H1 (cell line): ENCODE data around the gene MUC2. TPM values are rescaled to one million over a fixed set of nuclear protein-coding genes. Genes with fewer than 3 reads are reported as not detected.

ENCODE experiments used
- CTCF ChIA-PET: fragments of 300-600 bp; sonication (Branson Sonifier 250); formaldehyde crosslinking; loops from one replicate; lab custom pipeline; 2021; ENCODE audit not compliant: partially characterized antibody; lab: Charles Lee
- POLR2A ChIA-PET: fragments of 300-600 bp; sonication (Branson Sonifier 250); formaldehyde crosslinking; loops from one replicate; lab custom pipeline; 2021; ENCODE audit warnings: inconsistent platforms; ENCODE audit not compliant: partially characterized antibody; lab: Charles Lee
- DNase-seq, 2 experiments: peaks; one replicate each; pipeline versions ENCODE4 v3.0.0 to v3.0.0-alpha.2; 2010 to 2022; ENCODE audit warnings: low spot score in 2 of 2, low read depth in 1 of 2, mixed read lengths in 1 of 2
- FAIRE-seq: peaks from 2 replicates; lab custom pipeline; 2011; peaks lifted over from hg19 to GRCh38; lab: Jason Lieb, UNC
- H2AFZ ChIP-seq: 2 replicates; pipeline ENCODE4 v1.8.1; 2012; ENCODE audit warnings: low read length, inconsistent platforms
- H2AK5ac ChIP-seq: 2 replicates; pipeline ENCODE4 v1.6.1; 2013; ENCODE audit warnings: low read depth, low read length
- H2BK120ac ChIP-seq: replicated peaks from 2 replicates; pipeline ENCODE3; 2013; ENCODE audit warnings: low read depth, low read length, inconsistent platforms
- H2BK12ac ChIP-seq: 2 replicates; pipeline ENCODE4 v1.6.1; 2013; ENCODE audit warnings: low read depth, low read length
- H2BK15ac ChIP-seq: 2 replicates; pipeline ENCODE4 v1.6.1; 2013; ENCODE audit warnings: low read length
- H2BK20ac ChIP-seq: 2 replicates; pipeline ENCODE4 v1.6.1; 2013; ENCODE audit warnings: low read length
- H2BK5ac ChIP-seq: 2 replicates; pipeline ENCODE4 v1.6.1; 2013; ENCODE audit warnings: low read depth, low read length
- H3K14ac ChIP-seq: 2 replicates; pipeline ENCODE4 v1.6.1; 2013; ENCODE audit warnings: inconsistent platforms; ENCODE audit not compliant: insufficient read length
- H3K18ac ChIP-seq: 2 replicates; pipeline ENCODE4 v1.6.1; 2013; ENCODE audit warnings: low read length; ENCODE audit errors: extremely low read depth
- H3K23ac ChIP-seq: 2 replicates; pipeline ENCODE4 v1.6.1; 2013; ENCODE audit warnings: inconsistent platforms; ENCODE audit not compliant: insufficient read length
- H3K23me2 ChIP-seq: 2 replicates; pipeline ENCODE4 v1.6.1; 2013; ENCODE audit warnings: low read depth, low read length
- H3K27ac ChIP-seq: 2 replicates; pipeline ENCODE4 v1.6.1; 2011; ENCODE audit warnings: low read depth, low read length, inconsistent platforms
- H3K27me3 ChIP-seq, 4 experiments: replicated peaks in 1 of 4; 1 replicate in 1 of 4; 2 replicates in 3 of 4; pipeline versions ENCODE4 v1.6.1 to v1.8.1; 2011 to 2013; ENCODE audit warnings: low read length in 3 of 4, mild to moderate bottlenecking in 3 of 4, inconsistent platforms in 2 of 4, mixed read lengths in 2 of 4, moderate library complexity in 1 of 4; ENCODE audit not compliant: control insufficient read depth in 3 of 4, insufficient read depth in 3 of 4; ENCODE audit errors: extremely low read depth in 1 of 4
- H3K36me3 ChIP-seq, 4 experiments: 2 replicates each; pipeline versions ENCODE4 v1.6.1 to v1.8.1; 2011 to 2013; ENCODE audit warnings: mild to moderate bottlenecking in 4 of 4, low read length in 3 of 4, moderate library complexity in 2 of 4, control low read depth in 1 of 4, inconsistent platforms in 1 of 4; ENCODE audit not compliant: insufficient read depth in 4 of 4, control insufficient read depth in 2 of 4
- H3K4ac ChIP-seq: replicated peaks from 2 replicates; pipeline ENCODE3; 2013; ENCODE audit warnings: low read length, low read depth, mixed read lengths, inconsistent platforms; ENCODE audit not compliant: insufficient read length
- H3K4me1 ChIP-seq, 4 experiments: replicated peaks in 1 of 4; 1 replicate in 1 of 4; 2 replicates in 3 of 4; pipeline versions ENCODE4 v1.6.1 to v1.8.1; 2011 to 2013; ENCODE audit warnings: low read length in 3 of 4, inconsistent platforms in 2 of 4, mixed read lengths in 1 of 4; ENCODE audit not compliant: insufficient read depth in 4 of 4, control insufficient read depth in 3 of 4
- H3K4me2 ChIP-seq, 2 experiments: 2 replicates each; pipeline versions ENCODE4 v1.6.1 to v1.8.1; 2011 to 2013; ENCODE audit warnings: low read depth in 2 of 2, low read length in 2 of 2, control low read depth in 1 of 2, inconsistent platforms in 1 of 2, mild to moderate bottlenecking in 1 of 2; ENCODE audit not compliant: insufficient read depth in 1 of 2
- H3K4me3 ChIP-seq, 4 experiments: fragments of 200-600, 300-600 bp in 1 of 4; sonication (generic), shearing (Covaris generic), sonication (Bioruptor Twin) in 1 of 4; 2 replicates each; pipeline versions ENCODE4 v1.5.1 to v1.8.1; 2011 to 2016; ENCODE audit warnings: low read length in 4 of 4, low read depth in 3 of 4, control low read depth in 2 of 4, inconsistent platforms in 2 of 4, mild to moderate bottlenecking in 2 of 4, mixed read lengths in 1 of 4, moderate library complexity in 1 of 4; ENCODE audit not compliant: insufficient read depth in 2 of 4; ENCODE audit errors: extremely low read depth in 1 of 4
- H3K56ac ChIP-seq: replicated peaks from 2 replicates; pipeline ENCODE3; 2013; ENCODE audit warnings: low read depth, mild to moderate bottlenecking, mixed read lengths, low read length, inconsistent platforms; ENCODE audit not compliant: insufficient read length
- H3K79me1 ChIP-seq: 2 replicates; pipeline ENCODE4 v1.6.1; 2013; ENCODE audit warnings: low read depth, low read length, control low read depth
- H3K79me2 ChIP-seq, 2 experiments: 2 replicates each; pipeline versions ENCODE4 v1.6.1 to v1.8.1; 2012 to 2013; ENCODE audit warnings: low read length in 2 of 2, mild to moderate bottlenecking in 2 of 2, inconsistent platforms in 1 of 2; ENCODE audit not compliant: insufficient read depth in 2 of 2, control insufficient read depth in 1 of 2
- H3K9ac ChIP-seq, 4 experiments: replicated peaks in 1 of 4; 1 replicate in 1 of 4; 2 replicates in 3 of 4; pipeline versions ENCODE4 v1.6.1 to v1.8.1; 2011 to 2013; ENCODE audit warnings: low read depth in 3 of 4, low read length in 3 of 4, control low read depth in 2 of 4, mild to moderate bottlenecking in 2 of 4, moderate library complexity in 2 of 4, inconsistent platforms in 1 of 4; ENCODE audit errors: extremely low read depth in 1 of 4
- H3K9me3 ChIP-seq, 2 experiments: 2 replicates each; pipeline versions ENCODE4 v1.6.1 to v1.8.1; 2012 to 2013; ENCODE audit warnings: mild to moderate bottlenecking in 2 of 2, moderate library complexity in 2 of 2, control low read depth in 1 of 2, inconsistent platforms in 1 of 2, low read depth in 1 of 2, low read length in 1 of 2, mixed read lengths in 1 of 2; ENCODE audit not compliant: insufficient read depth in 2 of 2
- H4K20me1 ChIP-seq, 2 experiments: replicated peaks in 1 of 2; 2 replicates each; pipeline versions ENCODE3 to v1.8.1; 2011 to 2013; ENCODE audit warnings: inconsistent platforms in 2 of 2, low read length in 2 of 2, mild to moderate bottlenecking in 1 of 2; ENCODE audit not compliant: insufficient read depth in 2 of 2, control insufficient read depth in 1 of 2
- H4K5ac ChIP-seq: 2 replicates; pipeline ENCODE4 v1.6.1; 2013; ENCODE audit warnings: low read length, low read depth, mixed read lengths, inconsistent platforms; ENCODE audit not compliant: insufficient read length
- H4K8ac ChIP-seq: 2 replicates; pipeline ENCODE4 v1.8.0; 2013; ENCODE audit warnings: mild to moderate bottlenecking, moderate library complexity, low read length, inconsistent platforms; ENCODE audit not compliant: insufficient read depth; ENCODE audit errors: extremely low read depth
- H4K91ac ChIP-seq: replicated peaks from 2 replicates; pipeline ENCODE3; 2013; ENCODE audit warnings: low read length, mixed read lengths, inconsistent platforms; ENCODE audit not compliant: insufficient read length
- BRCA1 ChIP-seq: IDR thresholded peaks from 2 replicates; pipeline ENCODE4 v1.6.1; 2012; ENCODE audit warnings: low read depth, low read length, improper control_type of control experiment
- RFX5 ChIP-seq: IDR thresholded peaks from 2 replicates; pipeline ENCODE4 v1.6.1; 2011; ENCODE audit warnings: low read depth, low read length, improper control_type of control experiment, borderline replicate concordance
- RNF2 ChIP-seq: fragments of 200-900, 300-1000 bp; sonication (generic); IDR thresholded peaks from 2 replicates; pipeline ENCODE4 v1.7.1; 2016; ENCODE audit warnings: borderline replicate concordance, low read depth, mild to moderate bottlenecking, antibody characterized with exemption, low read length; ENCODE audit not compliant: poor library complexity, severe bottlenecking; ENCODE audit errors: missing control alignments
- SIN3A ChIP-seq, 2 experiments: IDR thresholded peaks in 1 of 2; conservative IDR thresholded peaks in 1 of 2; 2 replicates each; pipeline ENCODE4 v1.6.1; 2011 to 2012; ENCODE audit warnings: low read length in 2 of 2, improper control_type of control experiment in 1 of 2, low read depth in 1 of 2, mild to moderate bottlenecking in 1 of 2
- SIX5 ChIP-seq: IDR thresholded peaks from 2 replicates; pipeline ENCODE4 v1.6.1; 2011; ENCODE audit warnings: mild to moderate bottlenecking, low read depth, low read length
- ZNF274 ChIP-seq: IDR thresholded peaks from 2 replicates; pipeline ENCODE4 v1.7.0; 2012; ENCODE audit warnings: low read length, borderline replicate concordance; ENCODE audit errors: extremely low read depth
- WGBS, 2 experiments: shearing (Covaris generic) in 1 of 2; methylation state at CpG; one replicate each; pipeline versions ENCODE4 v1.1.6 to v1.1.7; 2013 to 2015; ENCODE audit warnings: low lambda C conversion rate in 2 of 2, mixed read lengths in 2 of 2, inconsistent platforms in 1 of 2, low coverage in 1 of 2, missing lambda C conversion rate in 1 of 2; ENCODE audit not compliant: insufficient replicate concordance in 2 of 2, insufficient coverage in 1 of 2, insufficient read length in 1 of 2; ENCODE audit errors: extremely low coverage in 1 of 2, missing lambda C conversion rate in 1 of 2; 5-methylcytosine and 5-hydroxymethylcytosine counted together
- polyA plus RNA-seq, 7 experiments: library from polyadenylated mRNA; depleted of rRNA in 3 of 7; stranded (reverse) in 5 of 7; unstranded in 2 of 7; fragments of >200 nt in 5 of 7; fragments of 200-250 nt in 2 of 7; gene quantifications; 1 replicate in 5 of 7; 2 replicates in 1 of 7; 4 replicates in 1 of 7; pipeline versions ENCODE4 v1.2.1 to v1.2.3, GENCODE V29; 2011 to 2013; ENCODE audit warnings: missing spikeins in 2 of 7, mixed read lengths in 2 of 7
- total RNA-seq: library from RNA; stranded (reverse); fragmentation: NEBNext Ultra II Directional; extraction: Animal tissue kit (Norgen Biotek cat#: 25700); gene quantifications from 2 replicates; pipeline ENCODE4 v1.2.1, GENCODE V29; 2021
- TF ChIP-seq, protein P1 (sequence below): IDR thresholded peaks from 2 replicates; pipeline ENCODE4 v1.6.1; 2012; ENCODE audit warnings: low read length, inconsistent platforms

MUC2 gene
- total and polyA plus RNA-seq, 2 of the 8 experiments (the other 6 are each of a cell fraction or from before 2014, with no cell fraction given) = not detected

DNA sequence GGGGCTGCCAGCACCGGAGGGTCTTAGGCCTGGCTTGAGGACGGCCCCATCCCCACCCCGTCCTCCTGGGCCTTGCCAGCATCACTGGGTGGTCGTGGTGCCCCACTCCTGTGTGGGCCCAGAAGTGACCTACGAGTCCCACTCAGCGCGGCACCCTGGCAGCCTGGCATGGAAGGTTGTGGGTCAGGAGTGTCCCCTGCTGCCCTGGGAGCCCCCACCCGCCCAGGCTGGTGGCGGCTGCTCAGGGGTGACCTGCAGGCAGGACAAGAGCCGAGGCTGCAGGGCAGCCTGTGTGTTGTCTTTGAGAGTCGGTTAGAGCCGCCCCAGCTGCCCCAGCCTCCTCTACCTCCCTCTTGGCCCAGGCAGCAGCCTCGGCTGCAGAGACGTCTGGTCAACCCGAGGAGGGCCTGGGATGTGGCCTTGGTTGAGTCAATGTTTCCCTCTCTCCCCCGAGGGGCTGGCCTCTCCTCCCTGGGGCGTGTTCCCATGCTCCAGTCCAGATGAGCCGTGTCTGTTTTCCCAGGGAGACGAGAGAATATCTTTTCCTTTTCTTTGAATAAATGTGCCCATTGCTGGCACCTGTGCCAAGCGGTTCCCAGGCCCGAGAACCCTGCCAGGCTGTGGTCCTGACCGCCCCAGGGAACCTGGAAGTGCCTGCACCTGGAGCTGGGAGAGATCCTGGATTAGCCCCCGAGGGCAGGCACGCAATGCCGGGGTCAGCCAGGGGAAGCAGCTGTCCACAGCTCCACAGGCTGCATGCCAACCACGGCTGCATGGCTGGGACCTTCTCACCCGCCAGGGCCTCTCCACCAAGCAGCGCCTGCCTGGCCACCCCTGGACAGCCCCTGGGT, 47.4 kb downstream of the MUC2 start:
- no peak overlapping the region for H4K8ac ChIP-seq
- H3K27ac ChIP-seq = no peak overlapping the region
- ChIA-PET CTCF (interaction anchor here (1.1 kb wide), 1 partner anchor 13 kb away, joined by 3 read pairs; no protein-coding TSS in a partner anchor), POLR2A (no interaction called here)
- no peaks in the 10 kb centered on the region for H4K20me1 ChIP-seq
- H2AK5ac ChIP-seq = no peak overlapping the region
- H3K4me2 ChIP-seq = no peak overlapping the region
- no peaks in the 10 kb centered on the region for H3K36me3 ChIP-seq
- H3K18ac ChIP-seq = no peak overlapping the region
- no peak overlapping the region for H2BK12ac ChIP-seq
- no peaks in the 10 kb centered on the region for H3K79me2 ChIP-seq
- no peak overlapping the region for H2BK15ac ChIP-seq
- H3K56ac ChIP-seq = no peak overlapping the region
- no peak overlapping the region for H2BK120ac ChIP-seq
- no peak overlapping the region for H3K23ac ChIP-seq
- no peak overlapping the region for H3K4me3 ChIP-seq
- H2AFZ ChIP-seq = no peak overlapping the region
- H4K5ac ChIP-seq = no peak overlapping the region
- H3K27me3 ChIP-seq = no peaks in the 10 kb centered on the region
- H3K9ac ChIP-seq = no peak overlapping the region
- no peak overlapping the region for H2BK20ac ChIP-seq
- H2BK5ac ChIP-seq = no peak overlapping the region
- DNase-seq (no peak), FAIRE-seq (no peak)
- no peaks in the 10 kb centered on the region for H3K4me1 ChIP-seq
- peaks cover 10% of the 10 kb centered on the region; the same call in 1 of the 2 replicates for H3K23me2 ChIP-seq
- TF ChIP-seq ZNF274 (no peak), BRCA1 (no peak), SIX5 (no peak), RFX5 (no peak), RNF2 (no peak), SIN3A (conservative IDR thresholded peaks at IDR 0.05 in 1 of 2, IDR thresholded peaks at IDR 0.05 in 1 of 2; ENCODE audit: low read depth in 1 of 2, low read length in 2 of 2) (no peak)
- TF ChIP-seq, protein P1, sequence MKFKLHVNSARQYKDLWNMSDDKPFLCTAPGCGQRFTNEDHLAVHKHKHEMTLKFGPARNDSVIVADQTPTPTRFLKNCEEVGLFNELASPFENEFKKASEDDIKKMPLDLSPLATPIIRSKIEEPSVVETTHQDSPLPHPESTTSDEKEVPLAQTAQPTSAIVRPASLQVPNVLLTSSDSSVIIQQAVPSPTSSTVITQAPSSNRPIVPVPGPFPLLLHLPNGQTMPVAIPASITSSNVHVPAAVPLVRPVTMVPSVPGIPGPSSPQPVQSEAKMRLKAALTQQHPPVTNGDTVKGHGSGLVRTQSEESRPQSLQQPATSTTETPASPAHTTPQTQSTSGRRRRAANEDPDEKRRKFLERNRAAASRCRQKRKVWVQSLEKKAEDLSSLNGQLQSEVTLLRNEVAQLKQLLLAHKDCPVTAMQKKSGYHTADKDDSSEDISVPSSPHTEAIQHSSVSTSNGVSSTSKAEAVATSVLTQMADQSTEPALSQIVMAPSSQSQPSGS = no peak
- H3K9me3 ChIP-seq = peaks cover 14 to 62% of the 10 kb centered on the region in 2 experiments
- no peak overlapping the region for H4K91ac ChIP-seq
- no peak overlapping the region for H3K14ac ChIP-seq
- no peak overlapping the region for H3K4ac ChIP-seq
- no peaks in the 10 kb centered on the region for H3K79me1 ChIP-seq
- 81% methylated on average over 28 of the region's 28 CpGs; no CpG with 5 or more reads in 1 of the 2 experiments for WGBS, 2 experiments
